ENCODE results near the gene PALD1. TPM values are rescaled to one million over a fixed set of nuclear protein-coding genes. Genes with fewer than 3 reads are reported as not detected.

Gene PALD1
- total and polyA plus RNA-seq, 8 donors, result 10.1 to 34.5 (median 24.1) TPM

DNA sequence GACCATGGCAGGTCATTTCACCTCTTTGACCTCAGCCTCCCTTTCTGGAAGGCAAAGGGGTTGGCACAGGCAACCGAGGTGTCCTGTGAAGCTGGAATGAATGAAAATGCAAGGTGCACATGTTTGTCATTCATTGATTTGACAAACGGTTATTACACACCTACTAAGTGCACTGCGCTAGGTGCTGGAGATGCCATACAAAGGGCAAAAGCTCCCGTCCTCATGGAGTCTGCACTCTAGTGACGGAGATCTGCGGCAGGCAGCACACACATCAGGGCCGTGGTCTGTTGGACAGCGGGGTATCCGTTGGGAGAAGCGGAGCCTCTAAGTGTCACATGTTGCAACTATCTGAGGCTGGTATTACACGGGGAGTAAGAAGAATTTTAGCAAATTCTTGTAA, 79.7 kb downstream of the PALD1 start:
- Histone ChIP-seq H3K4me1 (peaks cover 16 to 37% of the 10 kb centered on the region in 2 donors), H3K27me3 (no peaks in the 10 kb centered on the region), H3K4me3 (no peak overlapping the region), H3K9me3 (no peaks in the 10 kb centered on the region), H3K36me3 (no peaks in the 10 kb centered on the region), H3K27ac (no peak overlapping the region)
- DNase-seq, result peak in 1 of 4 donors; percentile 14
- ATAC-seq, result no peak
- TF ChIP-seq, protein P1, sequence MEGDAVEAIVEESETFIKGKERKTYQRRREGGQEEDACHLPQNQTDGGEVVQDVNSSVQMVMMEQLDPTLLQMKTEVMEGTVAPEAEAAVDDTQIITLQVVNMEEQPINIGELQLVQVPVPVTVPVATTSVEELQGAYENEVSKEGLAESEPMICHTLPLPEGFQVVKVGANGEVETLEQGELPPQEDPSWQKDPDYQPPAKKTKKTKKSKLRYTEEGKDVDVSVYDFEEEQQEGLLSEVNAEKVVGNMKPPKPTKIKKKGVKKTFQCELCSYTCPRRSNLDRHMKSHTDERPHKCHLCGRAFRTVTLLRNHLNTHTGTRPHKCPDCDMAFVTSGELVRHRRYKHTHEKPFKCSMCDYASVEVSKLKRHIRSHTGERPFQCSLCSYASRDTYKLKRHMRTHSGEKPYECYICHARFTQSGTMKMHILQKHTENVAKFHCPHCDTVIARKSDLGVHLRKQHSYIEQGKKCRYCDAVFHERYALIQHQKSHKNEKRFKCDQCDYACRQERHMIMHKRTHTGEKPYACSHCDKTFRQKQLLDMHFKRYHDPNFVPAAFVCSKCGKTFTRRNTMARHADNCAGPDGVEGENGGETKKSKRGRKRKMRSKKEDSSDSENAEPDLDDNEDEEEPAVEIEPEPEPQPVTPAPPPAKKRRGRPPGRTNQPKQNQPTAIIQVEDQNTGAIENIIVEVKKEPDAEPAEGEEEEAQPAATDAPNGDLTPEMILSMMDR (IDR thresholded peaks at IDR 0.05), result no peak
- intact Hi-C loops (cut with DNase I), result loop anchor here in 1 of 2 donors (10.0 kb wide), 1 partner anchor 207 kb away; no protein-coding TSS in a partner anchor

DNA sequence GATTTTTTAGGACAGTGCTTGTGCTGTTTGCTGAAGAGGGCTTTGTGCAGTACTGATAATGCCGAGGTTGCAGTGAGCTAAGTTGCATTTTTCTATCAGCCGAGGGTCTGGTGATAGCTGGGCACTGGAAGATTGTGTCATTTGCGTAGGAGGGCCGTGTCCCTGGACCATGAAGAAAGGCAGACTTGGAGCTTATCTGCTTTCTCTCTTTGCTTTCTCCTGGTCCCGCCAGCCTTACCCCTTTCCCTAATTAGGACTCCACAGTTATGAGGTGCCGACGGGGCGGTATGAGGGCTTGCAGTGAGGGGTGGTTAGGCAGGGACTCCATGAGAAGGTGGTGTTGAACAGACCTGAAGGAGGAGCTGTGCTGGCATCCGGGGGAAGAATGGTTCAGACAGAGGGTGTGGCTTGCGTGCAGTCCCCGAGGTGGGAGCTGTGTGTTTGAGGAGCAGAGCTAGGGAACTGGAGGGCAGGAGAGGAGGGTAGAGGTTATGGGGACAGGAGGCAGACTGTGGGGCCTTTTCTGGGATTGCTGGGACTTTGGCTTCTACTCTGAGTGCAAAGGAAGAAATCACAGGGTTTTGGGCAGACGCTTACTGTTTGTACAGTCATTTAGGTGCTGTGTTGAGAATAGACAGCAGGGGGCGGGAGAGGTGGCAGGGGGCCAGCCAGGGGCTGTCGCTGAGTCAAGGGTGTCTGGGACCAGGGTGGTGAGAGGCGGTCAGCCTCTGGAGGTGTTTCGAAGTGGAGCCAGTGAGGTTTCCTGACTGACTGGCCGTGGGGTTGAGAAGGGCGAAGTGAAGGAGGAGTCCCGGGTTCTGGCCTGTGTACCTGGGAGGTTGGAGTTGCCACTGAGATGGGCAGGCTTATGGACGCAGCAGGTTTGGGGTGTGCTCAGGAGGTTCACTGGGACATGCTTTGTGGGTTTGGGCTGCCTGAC, 80.6 kb downstream of the PALD1 start:
- H3K4me1 ChIP-seq, result peaks cover 16 to 37% of the 10 kb centered on the region in 2 donors
- intact Hi-C loops (cut with DNase I), result loop anchor here in 1 of 2 donors (10.0 kb wide), 1 partner anchor 206 kb away; no protein-coding TSS in a partner anchor
- no peaks in the 10 kb centered on the region for H3K9me3 ChIP-seq
- ATAC-seq (peak; percentile 93), DNase-seq (peak; percentile 40 to 82 (median 74))
- H3K27ac ChIP-seq, result no peak overlapping the region
- no peak overlapping the region for H3K4me3 ChIP-seq
- H3K36me3 ChIP-seq, result peaks cover 0 to under 1% of the 10 kb centered on the region in 2 donors
- TF ChIP-seq, protein P1 (IDR thresholded peaks at IDR 0.05), result peak; percentile 39 to 45
- no peaks in the 10 kb centered on the region for H3K27me3 ChIP-seq

DNA sequence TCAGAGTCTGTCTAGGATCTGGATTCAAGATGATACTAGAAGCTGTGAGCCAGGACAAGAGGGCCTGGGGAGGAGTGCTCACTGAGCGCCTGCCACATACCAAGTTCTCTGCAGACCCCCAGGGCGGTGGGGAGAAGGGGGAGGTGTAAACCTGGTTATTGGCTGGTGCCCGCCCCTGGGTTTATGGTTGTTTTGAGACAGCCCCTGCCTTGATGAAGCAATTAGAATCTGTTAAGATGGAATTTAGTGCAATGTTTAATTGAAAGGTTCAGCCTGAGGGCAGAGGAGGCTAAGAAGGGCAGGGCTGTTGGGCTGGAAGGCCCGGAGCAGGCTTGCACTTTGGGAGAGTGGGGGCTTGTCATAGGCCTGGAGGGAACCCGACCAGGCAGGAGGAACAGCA, 81.3 kb downstream of the PALD1 start:
- peaks cover 16 to 37% of the 10 kb centered on the region in 2 donors for H3K4me1 ChIP-seq
- intact Hi-C loops (cut with DNase I), result loop anchor here in 1 of 2 donors (10.0 kb wide), 1 partner anchor 205 kb away; no protein-coding TSS in a partner anchor
- DNase-seq (no peak), ATAC-seq (no peak)
- no peaks in the 10 kb centered on the region for H3K9me3 ChIP-seq
- H3K27ac ChIP-seq, result no peak overlapping the region
- H3K36me3 ChIP-seq, result peaks cover 0 to 5% of the 10 kb centered on the region in 2 donors
- TF ChIP-seq, protein P1 (IDR thresholded peaks at IDR 0.05), result no peak
- H3K4me3 ChIP-seq, result no peak overlapping the region
- no peaks in the 10 kb centered on the region for H3K27me3 ChIP-seq

DNA sequence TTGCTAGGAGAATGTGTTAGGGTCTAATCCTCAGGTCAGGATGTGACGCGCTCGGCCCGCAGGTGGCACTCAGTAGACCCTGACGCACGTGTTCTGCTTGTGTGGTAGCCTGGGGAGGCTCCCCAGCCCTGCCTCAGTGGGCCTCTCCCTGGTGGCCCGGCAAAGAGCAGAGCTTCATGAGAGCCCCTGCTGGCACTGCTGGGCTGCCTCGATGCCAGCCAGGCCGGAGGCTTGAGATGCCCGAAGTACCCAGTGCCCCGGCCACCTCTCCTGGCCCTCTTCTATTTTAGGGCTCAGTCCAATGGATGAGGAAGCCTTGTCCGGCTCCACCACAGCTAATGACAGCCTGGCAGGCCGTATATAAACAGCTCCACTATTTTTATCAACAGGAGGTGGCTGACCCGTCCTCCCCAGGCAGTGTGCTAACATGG, 82.0 kb downstream of the PALD1 start:
- H3K27me3 ChIP-seq, result no peaks in the 10 kb centered on the region
- intact Hi-C loops (cut with DNase I), result no loop called here
- no peak overlapping the region for H3K27ac ChIP-seq
- H3K9me3 ChIP-seq, result no peaks in the 10 kb centered on the region
- peaks cover 16 to 43% of the 10 kb centered on the region in 2 donors for H3K4me1 ChIP-seq
- peak in 1 of 4 donors; percentile 9 for DNase-seq
- TF ChIP-seq, protein P1 (IDR thresholded peaks at IDR 0.05), result no peak
- H3K4me3 ChIP-seq, result no peak overlapping the region
- no peak for ATAC-seq
- peaks cover 0 to 5% of the 10 kb centered on the region in 2 donors for H3K36me3 ChIP-seq

DNA sequence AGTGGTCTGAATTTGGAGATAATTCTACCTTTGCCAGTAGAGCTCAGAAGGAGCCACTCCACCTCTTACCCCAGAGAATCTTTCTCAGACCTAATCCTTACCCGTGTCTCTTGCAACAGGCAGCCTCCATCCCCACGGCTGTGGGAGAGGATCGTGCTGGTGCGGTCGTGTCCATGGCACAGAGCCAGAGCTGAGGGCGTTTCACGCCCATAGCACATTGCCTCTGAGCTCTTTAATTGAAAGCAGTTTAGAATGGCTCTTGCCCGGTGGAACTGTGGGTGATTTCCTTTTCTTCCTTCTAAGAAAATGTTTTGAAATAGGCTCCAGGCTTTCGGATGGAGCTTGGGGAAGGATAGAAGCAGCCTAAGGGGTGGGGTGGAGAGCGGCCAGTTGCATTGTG, 82.5 kb downstream of the PALD1 start:
- peaks cover 16 to 48% of the 10 kb centered on the region in 2 donors for H3K4me1 ChIP-seq
- DNase-seq (peak in 1 of 4 donors; percentile 61), ATAC-seq (no peak)
- TF ChIP-seq, protein P1 (IDR thresholded peaks at IDR 0.05), result no peak
- no peaks in the 10 kb centered on the region for H3K27me3 ChIP-seq
- no peaks in the 10 kb centered on the region for H3K9me3 ChIP-seq
- no peak overlapping the region for H3K4me3 ChIP-seq
- intact Hi-C loops (cut with DNase I), result no loop called here
- H3K36me3 ChIP-seq, result peaks cover 0 to 7% of the 10 kb centered on the region in 2 donors
- no peak overlapping the region for H3K27ac ChIP-seq

Measured in left lung (tissue), 10 donors.